ENCODE results near the gene DNHD1.

DNHD1 gene

DNA sequence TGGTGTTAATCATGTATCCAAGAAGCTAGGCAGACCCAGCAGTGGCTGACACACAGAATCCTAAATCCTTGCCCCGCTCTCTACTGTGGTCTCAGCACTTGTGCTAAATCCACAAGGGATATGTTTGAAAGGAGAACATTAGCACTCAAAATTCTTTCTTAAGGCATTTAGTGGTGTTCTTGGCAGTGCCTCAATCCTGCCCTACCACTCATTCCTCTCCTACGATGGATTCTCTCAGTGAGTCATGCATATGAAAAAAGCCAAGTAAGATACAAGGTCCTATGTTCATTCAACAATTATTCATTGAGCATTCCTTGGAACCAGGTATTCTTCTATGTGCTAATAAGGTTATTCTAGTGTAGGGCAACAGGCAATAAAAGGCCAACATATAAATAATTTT, 75.1 kb downstream of the DNHD1 start:
- POLR2A ChIA-PET, result no interaction called here
- CTCF ChIA-PET, result interaction anchor here (1.0 kb wide), 1 partner anchor 32 kb away, joined by 3 read pairs; the partner anchor contains the start of gene ILK
- H3K4me3 ChIP-seq (ENCODE audit: low read depth, low read length), result no peak overlapping the region
- TF ChIP-seq, protein P1, sequence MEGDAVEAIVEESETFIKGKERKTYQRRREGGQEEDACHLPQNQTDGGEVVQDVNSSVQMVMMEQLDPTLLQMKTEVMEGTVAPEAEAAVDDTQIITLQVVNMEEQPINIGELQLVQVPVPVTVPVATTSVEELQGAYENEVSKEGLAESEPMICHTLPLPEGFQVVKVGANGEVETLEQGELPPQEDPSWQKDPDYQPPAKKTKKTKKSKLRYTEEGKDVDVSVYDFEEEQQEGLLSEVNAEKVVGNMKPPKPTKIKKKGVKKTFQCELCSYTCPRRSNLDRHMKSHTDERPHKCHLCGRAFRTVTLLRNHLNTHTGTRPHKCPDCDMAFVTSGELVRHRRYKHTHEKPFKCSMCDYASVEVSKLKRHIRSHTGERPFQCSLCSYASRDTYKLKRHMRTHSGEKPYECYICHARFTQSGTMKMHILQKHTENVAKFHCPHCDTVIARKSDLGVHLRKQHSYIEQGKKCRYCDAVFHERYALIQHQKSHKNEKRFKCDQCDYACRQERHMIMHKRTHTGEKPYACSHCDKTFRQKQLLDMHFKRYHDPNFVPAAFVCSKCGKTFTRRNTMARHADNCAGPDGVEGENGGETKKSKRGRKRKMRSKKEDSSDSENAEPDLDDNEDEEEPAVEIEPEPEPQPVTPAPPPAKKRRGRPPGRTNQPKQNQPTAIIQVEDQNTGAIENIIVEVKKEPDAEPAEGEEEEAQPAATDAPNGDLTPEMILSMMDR (IDR thresholded peaks at IDR 0.05; ENCODE audit: insufficient read depth, low read length, missing control alignments), result no peak
- peak; percentile 74 for DNase-seq (ENCODE audit: low read depth, low spot score)

DNA sequence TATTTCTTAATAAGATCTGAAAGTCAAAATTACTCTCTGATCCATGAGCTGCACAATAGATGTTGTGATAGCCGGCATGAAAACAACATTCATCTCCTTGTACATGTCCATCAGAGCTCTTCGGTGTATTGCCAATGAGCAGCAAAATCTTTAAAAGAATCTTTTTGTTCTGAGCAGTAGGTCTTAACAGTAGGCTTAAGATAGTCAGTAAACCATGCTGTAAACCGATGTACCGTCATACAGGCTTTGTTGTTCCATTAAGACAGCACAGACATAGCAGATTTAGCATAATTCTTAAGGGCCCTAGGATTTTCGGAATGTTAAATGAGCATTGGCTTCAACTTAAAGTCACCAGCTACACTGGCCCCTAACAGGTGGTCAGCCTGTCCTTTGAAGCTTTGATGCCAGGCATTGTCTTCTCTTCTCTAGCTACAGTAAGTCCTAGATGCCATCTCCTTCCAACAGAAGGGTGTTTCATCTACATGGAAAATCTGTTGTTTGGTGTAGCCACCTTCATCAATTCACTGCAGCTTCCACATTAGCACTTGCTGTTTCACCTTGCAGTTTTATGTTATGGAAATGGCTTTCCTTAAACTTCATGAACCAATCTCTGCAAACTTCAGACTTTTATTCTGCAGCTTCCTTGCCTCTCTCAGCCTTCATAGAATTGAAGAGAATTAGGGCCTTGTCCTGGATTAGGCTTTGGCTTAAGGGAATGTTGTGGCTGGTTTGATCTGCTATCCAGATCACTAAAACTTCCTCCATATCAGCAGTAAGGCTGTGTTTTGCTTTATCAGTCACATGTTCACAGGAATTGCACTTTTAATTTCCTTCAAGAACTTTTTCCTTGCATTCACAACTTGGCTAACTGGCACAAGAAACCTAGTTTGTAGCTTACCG, 78.0 kb downstream of the DNHD1 start:
- H3K4me3 ChIP-seq (ENCODE audit: low read depth, low read length), result no peak overlapping the region
- TF ChIP-seq, protein P1 (IDR thresholded peaks at IDR 0.05; ENCODE audit: insufficient read depth, low read length, missing control alignments), result no peak
- DNase-seq (ENCODE audit: low read depth, low spot score), result no peak
- ChIA-PET POLR2A (no interaction called here), CTCF (interaction anchor here (1.1 to 1.8 kb wide), 4 partner anchors 10 to 129 kb away, joined by 3 to 6 read pairs (median 3); no protein-coding TSS in a partner anchor)

DNA sequence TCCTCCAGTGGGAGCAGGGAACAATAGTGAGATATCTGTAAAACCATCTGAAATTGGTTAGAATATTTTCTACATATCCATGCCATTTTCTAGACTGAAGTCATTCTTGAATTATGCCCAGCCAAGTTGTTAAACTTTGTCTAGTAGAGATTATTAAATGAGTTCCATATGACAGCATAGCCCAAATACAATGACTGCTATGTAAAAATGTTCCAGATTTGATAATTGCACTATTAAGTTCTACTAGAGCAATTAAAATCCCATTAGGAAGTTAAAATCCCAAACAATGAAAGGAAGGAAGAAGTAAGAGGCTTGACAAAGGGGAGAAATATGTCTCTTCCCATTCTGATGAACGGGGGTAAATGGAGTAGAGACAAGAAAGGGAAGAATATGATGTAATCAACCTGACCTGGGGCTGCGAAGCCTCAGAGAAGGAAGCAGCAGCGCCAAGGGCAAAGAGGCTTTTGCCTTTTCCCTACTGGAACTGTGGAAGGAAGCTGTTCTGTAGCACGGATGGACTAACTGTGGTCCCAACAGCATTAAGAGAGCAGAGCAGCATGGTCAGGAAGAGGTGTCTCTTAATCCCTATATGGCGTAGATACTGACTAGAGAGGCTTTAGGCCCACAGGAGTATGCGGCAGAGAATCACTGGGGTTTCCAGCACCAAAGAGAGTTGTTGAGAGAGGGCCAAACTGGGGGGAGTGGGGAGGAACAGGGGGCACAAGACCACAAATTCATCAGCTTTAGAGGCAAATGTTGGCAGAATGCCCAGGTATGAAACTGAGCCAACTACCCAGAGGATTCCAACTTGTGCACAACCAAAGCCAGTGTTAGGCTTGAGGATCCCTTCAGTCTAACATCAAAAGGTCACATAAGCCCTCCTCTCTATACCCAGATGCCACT, 79.6 kb downstream of the DNHD1 start:
- CTCF ChIA-PET, result interaction anchor here (1.1 kb wide), 1 partner anchor 20 kb away, joined by 3 read pairs; no protein-coding TSS in a partner anchor
- TF ChIP-seq, protein P1 (IDR thresholded peaks at IDR 0.05; ENCODE audit: insufficient read depth, low read length, missing control alignments), result no peak
- no peak for DNase-seq (ENCODE audit: low read depth, low spot score)

DNA sequence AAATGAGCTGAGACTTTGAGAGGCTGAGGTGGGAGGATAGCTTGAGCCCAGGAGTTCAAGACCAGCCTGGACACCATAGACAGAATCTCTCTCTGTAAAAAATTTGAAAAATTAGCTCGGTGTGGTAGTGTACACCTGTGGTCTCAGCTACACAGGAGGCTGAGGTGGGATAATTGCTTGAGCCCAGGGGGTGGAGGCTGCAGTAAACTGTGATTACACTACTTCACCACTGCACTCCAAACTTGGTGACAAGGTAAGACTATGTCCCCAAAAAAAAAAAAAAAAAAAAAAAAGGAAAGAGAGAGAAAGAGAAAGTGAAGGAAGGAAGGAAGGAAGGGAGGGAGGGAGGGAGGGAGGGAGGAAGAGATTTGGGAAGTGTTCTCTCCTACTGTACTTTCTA, 81.1 kb downstream of the DNHD1 start:
- H3K4me3 ChIP-seq (ENCODE audit: low read depth, low read length), result no peak overlapping the region
- CTCF ChIA-PET, result interaction anchor here (0.9 to 1.1 kb wide), 2 partner anchors 18 to 199 kb away, joined by 3 to 4 read pairs; no protein-coding TSS in a partner anchor
- no peak for DNase-seq (ENCODE audit: low read depth, low spot score)
- POLR2A ChIA-PET, result no interaction called here
- TF ChIP-seq, protein P1 (IDR thresholded peaks at IDR 0.05; ENCODE audit: insufficient read depth, low read length, missing control alignments), result no peak

More for the DNA sequence above, 79.6 kb downstream of the DNHD1 start:
- POLR2A ChIA-PET, result interaction anchor here (1.5 kb wide), 1 partner anchor 35 kb away, joined by 5 read pairs; the partner anchor contains the start of gene TAF10
- no peak overlapping the region for H3K4me3 ChIP-seq (ENCODE audit: low read depth, low read length)

DNA sequence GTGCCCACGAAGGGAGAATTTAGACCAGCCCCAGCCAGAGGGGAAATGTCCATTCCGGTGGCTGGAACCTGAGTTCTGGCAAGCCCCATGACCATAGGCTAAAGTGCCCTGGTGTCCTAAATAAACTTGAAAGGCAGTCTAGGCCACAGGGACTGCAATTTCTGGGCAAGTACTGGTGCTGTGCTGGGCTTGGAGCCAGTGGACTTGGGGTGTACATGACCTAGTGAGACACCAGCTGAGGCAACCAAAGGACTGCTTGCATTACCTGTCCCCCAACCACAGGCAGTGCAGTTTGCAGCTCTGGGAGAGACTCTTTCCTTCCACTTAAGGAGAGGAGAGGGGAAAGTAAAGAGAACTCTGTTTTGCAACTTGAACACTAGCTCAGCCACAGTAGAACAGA, 82.6 kb downstream of the DNHD1 start:
- POLR2A ChIA-PET, result no interaction called here

More for the DNA sequence above, 82.6 kb downstream of the DNHD1 start:
- TF ChIP-seq, protein P1 (IDR thresholded peaks at IDR 0.05; ENCODE audit: insufficient read depth, low read length, missing control alignments), result no peak
- no peak for DNase-seq (ENCODE audit: low read depth, low spot score)
- H3K4me3 ChIP-seq (ENCODE audit: low read depth, low read length), result no peak overlapping the region
- CTCF ChIA-PET, result interaction anchor here (0.9 to 1.0 kb wide), 3 partner anchors 15 to 200 kb away, joined by 3 to 4 read pairs (median 3); no protein-coding TSS in a partner anchor

Measured in AG04449 (cell line).